Adrenal gland (tissue), 12 donors: ENCODE data around the gene AZU1. TPM values are rescaled to one million over a fixed set of nuclear protein-coding genes. Genes with fewer than 3 reads are reported as not detected.

Experiments
- DNase-seq, 7 donors: peaks; one replicate each; pipeline ENCODE4 v3.0.0-alpha.2; 2019 to 2020
- H3K27ac ChIP-seq, 5 donors: fragments of 200-600 bp; sonication (generic) in 4 of 5; 1 replicate in 3 of 5; 2 replicates in 2 of 5; pipeline versions ENCODE4 v1.5.1 to v1.8.0; 2016 to 2020; ENCODE audit warnings: mild to moderate bottlenecking in 1 of 5
- H3K27me3 ChIP-seq: fragments of 200-600 bp; 2 replicates; pipeline ENCODE4 v1.8.0; 2021
- H3K36me3 ChIP-seq, 2 donors: fragments of 200-600 bp; replicated peaks in 1 of 2; 1 replicate in 1 of 2; 2 replicates in 1 of 2; pipeline versions ENCODE4 v1.5.1 to v1.8.0; 2018 to 2022
- H3K4me1 ChIP-seq, 2 donors: fragments of 200-600 bp; replicated peaks in 1 of 2; 1 replicate in 1 of 2; 2 replicates in 1 of 2; pipeline versions ENCODE4 v1.5.1 to v1.8.0; 2018 to 2021
- H3K4me3 ChIP-seq, 4 donors: fragments of 200-600 bp; sonication (generic) in 3 of 4; one replicate each; pipeline ENCODE4 v1.5.1; 2016 to 2018
- H3K9me3 ChIP-seq, 3 donors: fragments of 200-600 bp; sonication (generic) in 1 of 3; replicated peaks in 1 of 3; 1 replicate in 2 of 3; 2 replicates in 1 of 3; pipeline versions ENCODE4 v1.5.1 to v1.8.0; 2016 to 2021
- CTCF ChIP-seq, 6 experiments: fragments of 450-650 bp in 4 of 6; fragments of 200-600 bp in 2 of 6; sonication (generic) in 1 of 6; IDR thresholded peaks; 1 replicate in 5 of 6; 2 replicates in 1 of 6; pipeline versions ENCODE4 v1.5.1 to v1.8.0; 2016 to 2021; ENCODE audit warnings: antibody characterized with exemption in 6 of 6, mild to moderate bottlenecking in 2 of 6, moderate library complexity in 1 of 6
- POLR2A ChIP-seq, 2 donors: fragments of 450-650 bp; IDR thresholded peaks; one replicate each; pipeline ENCODE4 v1.6.1; 2017; ENCODE audit warnings: antibody characterized with exemption in 2 of 2, mild to moderate bottlenecking in 2 of 2, moderate library complexity in 1 of 2
- WGBS, 4 donors: extraction: QIAGEN DNeasy Blood & Tissue Kit in 2 of 4; methylation state at CpG; one replicate each; pipeline versions ENCODE4 v1.1.5 to v1.1.7; 2013 to 2017; 5-methylcytosine and 5-hydroxymethylcytosine counted together
- intact Hi-C, 2 donors: fragments of 100-400 bp; cut with DNase I; formaldehyde crosslinking; loops; one replicate each; pipeline versions ENCODE4 v1.14.1 to v1.15.0; 2022 to 2023
- polyA plus RNA-seq, 3 donors: library from polyadenylated mRNA; stranded (reverse); fragments of 200-250 nt in 2 of 3; fragments of 350-450 nt in 1 of 3; fragmentation: Illumina TruSeq in 1 of 3; extraction: RNeasy Lipid Tissue Mini Kit (QIAGEN cat#74804) in 1 of 3; gene quantifications; one replicate each; pipeline ENCODE4 v1.2.3, GENCODE V29; 2013 to 2014
- total RNA-seq, 9 donors: library from RNA; depleted of rRNA in 4 of 9; stranded (reverse); fragments of >200 nt in 4 of 9; fragments of 120-200 nt in 1 of 9; fragmentation: NEBNext Ultra II Directional in 1 of 9; extraction: Animal tissue kit (Norgen Biotek cat#: 25700) in 1 of 9; gene quantifications; one replicate each; pipeline versions ENCODE4 v1.1.0 to v1.2.4, GENCODE V29; 2013 to 2023
- donor health status: healthy with polysubstance abuse.
- donor health status: Bipolar disorder and iron deficiency.
- donor health status: DM: yes; HTN: yes; CAD: no.
- donor health status: DM: no; HTN: no; CAD: no.
- donor health status: DM: no; HTN: no; CAD: no.
- donor health status: DM: yes; HTN: yes; CAD: no.

The AZU1 gene
- total and polyA plus RNA-seq, 12 donors: 0.11 to 1.1 (median 0.30) TPM; not detected in 5

GRCh38 chr19:811506-812048 lies 16.1 kb upstream of the AZU1 start:
- H3K27ac ChIP-seq: no peak overlapping the region

GRCh38 chr19:812049-812746 lies 15.4 kb upstream of the AZU1 start:
- peak in 3 of 7 donors; percentile 24 to 59 (median 40) for DNase-seq
- H3K9me3 ChIP-seq: no peaks in the 10 kb centered on the region
- no peak overlapping the region for H3K27ac ChIP-seq
- 88 to 92% (median 89%) methylated on average over 28 to 80 of the region's 80 CpGs for WGBS, 4 donors
- H3K4me1 ChIP-seq: no peaks in the 10 kb centered on the region
- peaks cover 0 to 50% of the 10 kb centered on the region in 2 donors for H3K36me3 ChIP-seq
- H3K27me3 ChIP-seq: no peaks in the 10 kb centered on the region
- TF ChIP-seq POLR2A (IDR thresholded peaks at IDR 0.05): no peak
- no peak for TF ChIP-seq CTCF (IDR thresholded peaks at IDR 0.05)
- intact Hi-C loops: no loop called here
- H3K4me3 ChIP-seq: no peak overlapping the region

More at GRCh38 chr19:811506-812048, 16.1 kb upstream of the AZU1 start:
- Histone ChIP-seq H3K9me3 (no peaks in the 10 kb centered on the region), H3K4me3 (no peak overlapping the region), H3K36me3 (peaks cover 0 to 57% of the 10 kb centered on the region in 2 donors), H3K4me1 (no peaks in the 10 kb centered on the region), H3K27me3 (no peaks in the 10 kb centered on the region)
- DNase-seq: no peak
- TF ChIP-seq CTCF (IDR thresholded peaks at IDR 0.05) (no peak), POLR2A (IDR thresholded peaks at IDR 0.05) (no peak)
- WGBS, 4 donors: 91 to 97% (median 95%) methylated on average over 19 to 20 of the region's 20 CpGs
- intact Hi-C loops: no loop called here

- no peaks in the 10 kb centered on the region for H3K4me1 ChIP-seq
- no peaks in the 10 kb centered on the region for H3K27me3 ChIP-seq
- DNase-seq: no peak
- 85 to 95% (median 94%) methylated on average over 27 to 72 of the region's 72 CpGs for WGBS, 4 donors
- no peak overlapping the region for H3K27ac ChIP-seq
- no peak overlapping the region for H3K4me3 ChIP-seq
- intact Hi-C loops: no loop called here
- TF ChIP-seq POLR2A (IDR thresholded peaks at IDR 0.05) (no peak), CTCF (IDR thresholded peaks at IDR 0.05) (no peak)
- peaks cover 0 to 45% of the 10 kb centered on the region in 2 donors for H3K36me3 ChIP-seq
- H3K9me3 ChIP-seq: no peaks in the 10 kb centered on the region
Measured at GRCh38 chr19:812747-813218, 14.9 kb upstream of the AZU1 start.

GRCh38 chr19:813219-814151 lies 14.2 kb upstream of the AZU1 start:
- Histone ChIP-seq H3K27me3 (no peaks in the 10 kb centered on the region), H3K4me1 (no peaks in the 10 kb centered on the region), H3K4me3 (no peak overlapping the region), H3K27ac (no peak overlapping the region), H3K36me3 (peaks cover 0 to 38% of the 10 kb centered on the region in 2 donors), H3K9me3 (no peaks in the 10 kb centered on the region)
- intact Hi-C loops: no loop called here
- TF ChIP-seq CTCF (IDR thresholded peaks at IDR 0.05): no peak
- no peak for TF ChIP-seq POLR2A (IDR thresholded peaks at IDR 0.05)
- no peak for DNase-seq
- WGBS, 4 donors: 86 to 92% (median 88%) methylated on average over 46 to 87 of the region's 87 CpGs
